HG03520 (cell line): ENCODE measurements around the gene IGHMBP2.

Source experiments
- ATAC-seq: cut with Tn5 transposase; IDR thresholded peaks from one replicate; pipeline ENCODE4 v1.9.1; 2021; ENCODE audit warnings: mild to moderate bottlenecking, moderate library complexity; ENCODE audit not compliant: unreplicated experiment

The IGHMBP2 gene

DNA sequence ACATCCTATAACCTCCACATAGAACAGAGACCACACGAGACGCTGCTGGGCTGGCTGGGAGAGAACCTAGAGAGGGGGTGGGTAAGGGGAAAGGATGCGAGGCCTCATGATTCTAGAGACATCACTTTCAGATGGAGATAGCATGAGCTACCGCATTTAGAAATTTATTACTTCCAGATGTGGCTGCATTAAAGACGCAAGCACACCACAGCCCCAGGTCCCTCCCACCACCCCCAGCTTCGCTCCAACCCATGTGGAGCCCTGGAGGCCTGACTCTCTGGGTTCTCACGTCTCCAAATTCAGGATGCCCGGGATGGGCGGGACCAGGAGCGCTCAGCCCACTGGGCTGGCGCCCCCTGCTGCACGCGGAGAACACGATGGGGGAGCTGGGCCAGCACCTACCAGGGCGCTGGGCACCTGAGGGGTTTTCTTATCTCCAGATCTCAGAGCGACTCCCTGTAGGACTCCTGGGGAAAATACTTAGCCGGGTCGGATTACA, 13.7 kb upstream of the IGHMBP2 start:
- no peak for ATAC-seq

DNA sequence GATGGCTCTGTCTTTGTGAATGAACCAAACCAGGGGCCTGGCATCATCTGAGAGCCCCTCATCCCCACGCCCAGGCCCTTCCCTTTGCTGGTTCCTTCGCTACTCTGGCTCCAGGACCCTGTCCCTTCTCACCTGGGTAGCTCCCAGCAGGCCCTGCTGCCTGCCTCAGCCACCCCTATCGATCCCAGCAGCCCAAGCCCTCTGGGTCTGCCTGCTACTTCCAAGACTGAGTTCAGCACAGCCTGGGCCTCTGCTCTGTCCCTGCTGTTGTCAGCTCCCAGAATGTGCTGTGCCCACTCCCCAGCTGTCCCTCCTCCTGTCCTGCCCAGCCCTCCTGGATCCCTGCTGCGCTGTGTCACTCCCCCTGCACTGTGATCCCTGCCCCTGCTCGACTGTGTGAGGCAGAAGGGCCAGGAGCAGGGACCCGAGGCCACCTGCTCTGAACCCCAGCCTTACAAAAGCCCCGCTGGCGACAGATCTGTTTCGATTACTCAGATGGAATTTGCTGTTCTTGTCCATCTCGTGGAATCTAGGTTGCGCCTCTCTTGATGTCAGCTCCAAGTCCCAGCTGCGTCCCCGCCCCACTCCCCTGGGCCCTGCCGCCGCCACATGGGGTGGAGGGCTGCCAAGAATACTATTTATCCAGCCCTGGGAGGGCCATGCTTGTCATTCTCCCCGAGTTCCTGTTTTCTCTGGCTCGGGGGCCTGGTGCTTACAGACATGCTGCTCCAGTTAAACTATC, 13.0 kb upstream of the IGHMBP2 start:
- no peak for ATAC-seq

- ATAC-seq, result no peak
These were observed 12.2 kb upstream of the IGHMBP2 start for GRCh38 chr11:68891351-68891948.

DNA sequence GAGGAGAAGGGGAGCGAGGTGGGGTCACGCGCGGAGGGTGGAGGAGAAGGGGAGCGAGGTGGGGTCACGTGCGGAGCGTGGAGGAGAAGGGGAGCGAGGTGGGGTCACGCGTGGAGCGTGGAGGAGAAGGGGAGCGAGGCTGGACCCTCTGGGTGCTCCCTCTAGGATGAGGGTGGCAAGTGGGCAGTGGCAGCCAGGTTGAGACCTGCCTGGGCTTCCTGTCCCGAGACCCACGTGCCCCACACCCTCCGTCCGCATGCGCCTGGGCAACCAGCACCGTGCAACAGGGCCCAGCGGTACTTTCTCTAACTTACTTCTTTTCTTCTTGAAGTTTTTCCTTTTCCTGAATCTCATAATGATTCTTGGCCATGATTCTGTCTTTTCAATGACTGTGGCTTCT, 11.1 kb upstream of the IGHMBP2 start:
- ATAC-seq, result no peak

DNA sequence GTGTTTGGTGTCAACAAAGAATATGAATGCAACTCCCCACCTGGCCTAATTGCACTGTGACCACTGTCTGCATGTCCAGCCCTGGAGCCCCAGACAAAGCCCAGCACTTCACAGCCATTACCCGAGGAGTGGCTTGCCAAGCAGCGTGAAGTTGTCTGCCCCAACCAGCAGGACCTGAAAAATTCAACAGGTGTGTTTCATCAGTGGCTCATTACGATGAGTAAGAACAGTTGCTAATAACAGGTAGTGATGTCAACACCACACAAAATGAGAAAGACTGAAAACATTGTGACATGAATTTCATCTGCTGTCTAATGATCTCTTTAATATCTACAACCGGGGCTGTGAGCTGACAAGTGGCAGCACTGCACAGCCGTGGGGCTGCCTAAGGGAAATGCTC, 10.4 kb upstream of the IGHMBP2 start:
- ATAC-seq, result no peak

DNA sequence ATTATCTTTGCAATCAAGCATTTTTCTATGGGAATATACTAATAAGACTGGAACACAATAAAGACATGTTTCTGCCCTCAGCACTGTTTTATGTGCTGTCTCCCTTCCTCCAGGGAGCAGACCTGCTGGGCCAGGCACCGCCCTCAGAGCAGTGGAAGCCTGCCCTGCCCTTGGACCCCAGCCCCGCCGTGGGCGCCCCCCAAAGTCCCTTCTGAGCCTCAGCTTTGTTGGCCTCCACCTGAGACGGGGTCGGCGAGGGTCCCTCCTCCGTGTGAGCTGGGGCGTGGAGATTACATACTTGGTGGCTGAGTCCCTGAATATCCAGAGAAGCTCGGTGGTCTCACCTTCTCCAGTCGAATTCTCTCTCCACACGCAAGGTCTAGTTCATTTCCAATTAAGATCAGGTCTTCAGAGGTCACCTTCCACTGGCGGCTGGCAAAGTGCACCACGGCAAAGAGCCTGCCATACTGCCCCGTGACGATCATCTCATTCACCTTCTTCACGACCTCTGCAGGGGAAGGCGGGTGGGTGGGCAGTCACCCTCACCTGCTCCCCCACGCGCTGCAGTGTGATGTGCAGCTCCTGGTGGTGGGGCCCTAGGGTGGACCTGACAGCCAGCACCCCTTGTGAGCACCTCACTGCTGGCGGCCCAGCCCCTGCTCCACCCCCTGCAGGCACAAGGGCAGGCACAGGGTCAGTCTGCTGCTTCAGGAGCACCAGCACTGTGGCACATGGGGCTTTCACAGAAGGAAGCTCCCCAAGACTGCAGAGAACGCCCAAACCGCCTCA, 7.3 kb upstream of the IGHMBP2 start:
- no peak for ATAC-seq

DNA sequence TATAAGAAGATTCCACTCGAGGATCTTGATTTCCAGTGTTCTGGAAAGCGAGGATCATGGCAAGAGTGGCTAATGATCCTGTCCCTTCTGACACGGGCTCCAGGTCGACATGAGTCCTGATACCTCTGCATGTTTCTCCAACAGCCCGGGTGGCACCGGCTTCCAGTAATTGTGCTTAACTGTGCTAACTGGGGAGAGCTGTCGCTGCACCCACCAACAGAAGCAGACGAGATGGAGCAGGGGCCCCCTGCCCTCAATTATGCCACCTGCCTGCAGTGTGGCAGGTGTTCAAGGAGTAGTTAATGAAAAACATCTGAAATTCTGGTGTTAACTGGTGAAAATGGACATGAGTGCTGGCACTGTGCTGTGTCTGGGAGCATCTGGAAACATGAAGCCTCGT, 6.2 kb upstream of the IGHMBP2 start:
- no peak for ATAC-seq

GRCh38 chr11:68900835-68901381, 2.8 kb upstream of the IGHMBP2 start:
- no peak for ATAC-seq

DNA sequence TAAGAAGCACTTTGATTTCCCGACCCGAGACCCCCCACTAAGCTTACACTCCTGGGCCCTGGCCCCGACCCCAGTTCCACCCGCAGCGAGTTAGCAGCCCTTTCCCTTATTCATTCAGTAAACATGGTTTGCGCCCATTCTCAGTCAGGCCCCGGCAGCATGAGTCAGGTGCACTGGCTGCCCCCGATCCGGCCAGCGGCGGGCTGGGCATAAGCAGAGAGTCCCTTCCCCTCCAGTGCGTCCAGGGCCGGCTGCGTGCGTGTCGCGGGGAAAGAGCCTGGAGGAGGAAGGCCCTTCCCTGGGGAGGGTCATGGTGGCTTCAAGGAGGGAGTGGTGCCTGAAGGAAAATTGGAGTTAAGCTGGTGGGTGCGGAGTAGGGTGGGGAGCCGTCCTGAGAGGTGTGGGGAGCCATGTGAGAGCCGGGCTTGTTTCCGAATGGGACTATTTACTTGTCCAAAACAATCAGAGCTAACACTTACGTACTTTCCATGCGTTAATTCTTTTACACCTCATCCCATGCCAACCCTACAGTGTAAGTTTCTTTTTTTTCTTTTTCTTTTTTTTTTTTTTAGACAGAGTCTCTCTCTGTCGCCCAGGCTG, 657 bp downstream of the IGHMBP2 start:
- peak; percentile 9 for ATAC-seq

DNA sequence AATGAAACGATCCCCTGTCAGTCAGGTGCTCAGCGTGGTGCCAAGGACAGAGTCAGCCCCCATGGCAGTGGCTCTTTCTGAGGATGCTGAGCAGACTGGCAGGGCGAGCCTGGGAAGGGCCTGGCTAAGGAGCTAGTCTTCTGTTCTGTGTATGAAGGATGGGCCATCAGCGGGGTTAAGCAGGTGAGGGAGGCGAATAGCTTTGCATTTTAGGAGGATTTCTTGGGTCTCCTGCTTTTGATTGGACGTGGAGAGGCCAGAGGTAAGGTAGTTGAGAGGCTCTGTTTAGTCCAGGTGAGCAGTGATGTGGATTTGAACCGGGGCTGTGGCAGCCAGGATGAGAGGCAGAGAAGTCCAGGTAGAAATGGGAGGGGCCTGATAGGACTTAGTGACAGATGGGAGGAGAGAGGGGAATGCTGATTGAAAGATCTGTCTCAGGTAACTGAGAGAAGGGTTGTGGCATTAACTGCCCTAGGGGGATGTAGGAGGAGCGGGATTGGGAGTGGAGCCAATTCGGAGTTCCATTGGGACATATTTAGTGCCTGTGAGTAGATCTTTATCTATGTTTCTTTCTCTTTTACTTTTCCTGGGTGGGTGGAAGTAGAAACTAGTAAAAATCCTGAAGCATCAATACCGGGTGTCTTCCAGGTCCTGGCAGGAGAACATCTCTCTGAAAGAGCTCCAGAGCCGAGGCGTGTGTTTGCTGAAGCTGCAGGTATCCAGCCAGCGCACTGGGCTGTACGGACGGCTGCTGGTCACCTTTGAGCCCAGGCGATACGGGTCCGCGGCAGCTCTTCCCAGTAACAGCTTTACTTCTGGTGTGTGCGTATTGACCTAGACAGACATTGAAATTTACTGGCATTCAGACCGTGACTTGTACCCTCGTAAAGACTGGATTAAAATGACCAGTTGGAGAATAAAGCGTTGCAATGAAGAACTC, 2.0 kb downstream of the IGHMBP2 start:
- ATAC-seq, result no peak

GRCh38 chr11:68908273-68908672, 4.6 kb downstream of the IGHMBP2 start:
- ATAC-seq, result no peak

DNA sequence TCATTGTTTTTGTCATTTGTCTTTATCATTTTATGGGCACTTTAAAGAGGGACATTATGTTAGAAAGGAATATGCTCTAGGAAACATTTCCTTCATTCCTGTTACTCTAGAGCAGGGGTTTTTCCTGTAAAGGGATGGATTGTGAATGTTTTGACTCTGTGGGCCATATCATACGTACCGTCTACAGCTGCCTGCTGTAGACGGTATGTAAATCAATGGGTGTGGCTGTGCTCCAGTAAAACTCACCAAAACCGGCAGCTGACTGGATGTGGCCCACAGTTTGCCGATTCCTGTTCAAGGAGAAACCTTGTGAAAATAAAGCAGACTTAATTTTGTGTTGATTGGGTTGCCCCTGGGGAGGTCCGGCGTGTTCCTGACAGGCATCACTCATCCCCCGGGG, 7.3 kb downstream of the IGHMBP2 start:
- no peak for ATAC-seq

DNA sequence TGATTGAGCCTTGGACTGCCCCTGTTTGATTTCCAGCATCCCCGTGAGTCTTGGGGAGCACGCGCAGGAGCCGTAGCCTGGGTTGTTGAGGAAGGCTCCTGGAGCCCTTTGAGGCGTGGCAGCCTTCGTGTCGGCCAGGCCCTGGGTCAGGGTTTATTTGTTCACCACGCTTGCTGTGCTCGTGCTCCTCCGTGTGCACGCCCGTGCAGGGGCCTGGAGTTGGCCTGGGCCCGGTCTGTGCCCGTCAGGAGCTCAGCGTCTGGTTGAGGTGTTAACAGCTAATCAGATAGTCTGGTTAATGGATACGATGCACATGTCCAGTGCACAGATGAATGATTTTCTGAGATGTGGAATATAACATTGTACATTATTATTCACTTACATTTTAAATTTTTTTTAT, 8.0 kb downstream of the IGHMBP2 start:
- no peak for ATAC-seq

DNA sequence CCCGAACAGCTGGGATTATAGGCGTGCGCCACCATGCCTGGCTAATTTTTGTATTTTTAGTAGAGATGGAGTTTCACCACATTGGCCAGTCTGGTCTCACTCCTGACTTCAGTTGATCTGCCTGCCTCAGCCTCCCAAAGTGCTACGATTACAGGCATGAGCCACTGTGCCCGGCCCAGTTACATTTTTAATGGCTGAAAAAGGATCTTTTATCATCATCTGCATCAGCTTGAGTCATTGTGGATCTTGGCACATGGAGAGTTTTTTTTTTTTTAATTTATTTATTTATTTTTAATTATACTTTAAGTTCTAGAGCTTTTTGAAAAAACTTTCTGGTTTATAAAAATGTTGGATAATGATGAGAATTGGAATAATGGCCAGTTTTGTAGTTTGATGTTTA, 8.6 kb downstream of the IGHMBP2 start:
- no peak for ATAC-seq

DNA sequence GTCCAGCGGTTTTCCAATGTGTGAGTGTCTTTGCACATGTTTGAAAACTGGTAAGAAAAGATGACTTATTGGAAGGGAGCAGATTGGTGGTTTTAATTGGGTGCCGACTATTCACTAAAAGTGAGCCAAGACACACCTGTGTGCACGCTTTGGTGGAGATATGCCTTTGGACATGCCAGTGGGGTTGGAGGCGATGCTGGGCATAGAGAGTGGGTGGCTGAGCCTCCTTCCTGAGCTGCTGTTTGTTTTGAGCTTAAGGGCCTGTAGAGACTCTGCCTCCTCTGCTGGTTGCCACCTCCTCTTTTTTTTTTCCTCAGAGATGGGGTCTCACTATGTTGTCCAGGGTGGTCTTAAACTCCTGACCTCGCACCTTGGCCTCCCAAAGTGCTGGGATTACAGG, 9.5 kb downstream of the IGHMBP2 start:
- ATAC-seq, result no peak

DNA sequence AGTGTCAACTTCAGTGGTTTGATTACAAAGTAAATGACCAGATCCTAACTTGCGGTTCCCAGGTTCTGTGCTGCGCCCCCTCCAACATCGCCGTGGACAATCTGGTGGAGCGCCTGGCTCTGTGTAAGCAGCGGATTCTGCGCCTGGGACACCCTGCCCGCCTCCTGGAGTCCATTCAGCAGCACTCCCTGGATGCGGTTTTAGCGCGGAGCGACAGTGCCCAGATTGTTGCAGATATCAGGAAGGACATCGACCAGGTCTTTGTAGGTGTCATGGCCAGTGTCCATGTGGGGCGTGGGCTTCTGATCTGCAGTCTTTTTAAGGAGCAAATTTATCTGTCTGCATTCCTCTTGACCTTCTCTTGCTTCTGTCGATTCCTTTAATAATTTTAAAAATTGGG, 11.1 kb downstream of the IGHMBP2 start:
- no peak for ATAC-seq

GRCh38 chr11:68916439-68916838, 12.7 kb downstream of the IGHMBP2 start:
- no peak for ATAC-seq

- ATAC-seq, result no peak
These were observed 19.9 kb downstream of the IGHMBP2 start for GRCh38 chr11:68923614-68924013.

DNA sequence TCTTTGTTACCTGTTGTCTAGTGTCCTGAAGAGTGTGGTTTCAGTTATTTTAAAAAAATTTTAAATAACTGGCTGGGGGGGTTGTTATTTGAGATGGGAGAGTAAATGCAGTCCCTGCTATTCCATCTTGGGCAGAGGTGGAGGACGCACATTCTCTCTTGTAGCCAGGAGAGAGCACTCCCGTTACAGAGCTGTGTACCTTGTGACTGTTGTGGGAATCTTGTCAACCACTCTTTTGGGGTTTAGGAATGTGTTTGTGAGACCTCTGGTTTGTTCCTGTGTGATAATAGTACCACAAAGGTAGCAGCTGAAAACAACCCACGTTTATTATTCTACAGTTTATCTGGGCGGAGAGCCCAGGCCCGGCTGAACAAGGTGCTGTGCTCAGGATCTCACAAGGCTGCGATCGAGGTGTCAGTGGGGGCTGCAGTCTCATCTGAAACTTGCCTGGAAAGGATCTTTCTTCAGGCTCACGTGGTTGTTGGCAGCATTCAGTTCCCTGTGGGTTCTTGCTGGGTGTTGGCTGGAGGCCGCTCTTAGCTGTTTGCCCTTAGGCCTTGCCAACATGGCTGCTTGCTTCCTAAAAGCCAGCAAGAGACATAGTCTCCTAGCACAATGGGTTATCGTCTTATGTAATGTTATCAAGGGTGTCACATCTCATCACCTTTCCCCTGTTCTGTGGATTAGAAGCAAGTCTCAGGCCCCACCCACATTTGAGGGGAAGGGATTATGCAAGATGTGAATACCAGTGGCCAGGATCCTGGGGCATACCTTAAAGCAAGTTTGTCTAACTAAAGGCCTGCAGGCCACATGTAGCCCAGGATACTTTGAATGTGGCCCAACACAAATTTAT, 20.6 kb downstream of the IGHMBP2 start:
- ATAC-seq, result no peak
